ENCODE data around the gene RTF2. TPM values are rescaled to one million over a fixed set of nuclear protein-coding genes. Genes with fewer than 3 reads are reported as not detected.

RTF2 gene
- total and polyA plus RNA-seq, 2 of the 4 experiments (the other 2 are of a cell fraction) = 102 to 109 TPM

DNA sequence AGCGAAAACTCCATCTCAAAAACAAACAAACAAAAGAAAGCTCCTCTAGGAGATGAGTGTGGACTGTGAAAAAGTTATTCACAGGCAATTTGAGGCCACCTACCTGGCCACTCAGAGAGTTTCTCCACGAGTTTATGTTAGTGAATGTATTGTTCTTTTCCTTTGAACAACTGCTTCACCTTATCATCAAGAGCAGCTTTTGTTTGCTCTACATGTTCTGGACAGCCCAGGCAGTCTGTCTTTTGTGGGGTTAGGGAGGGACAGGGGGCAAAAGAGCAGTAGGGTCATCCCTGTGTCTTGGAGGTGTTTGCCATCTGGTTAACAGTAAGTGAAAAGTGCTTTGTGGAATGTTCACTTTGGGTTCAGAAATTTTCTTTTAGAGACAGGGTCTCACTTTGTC is 48.4 kb upstream of the RTF2 start (continued):
- TF ChIP-seq, protein P1, sequence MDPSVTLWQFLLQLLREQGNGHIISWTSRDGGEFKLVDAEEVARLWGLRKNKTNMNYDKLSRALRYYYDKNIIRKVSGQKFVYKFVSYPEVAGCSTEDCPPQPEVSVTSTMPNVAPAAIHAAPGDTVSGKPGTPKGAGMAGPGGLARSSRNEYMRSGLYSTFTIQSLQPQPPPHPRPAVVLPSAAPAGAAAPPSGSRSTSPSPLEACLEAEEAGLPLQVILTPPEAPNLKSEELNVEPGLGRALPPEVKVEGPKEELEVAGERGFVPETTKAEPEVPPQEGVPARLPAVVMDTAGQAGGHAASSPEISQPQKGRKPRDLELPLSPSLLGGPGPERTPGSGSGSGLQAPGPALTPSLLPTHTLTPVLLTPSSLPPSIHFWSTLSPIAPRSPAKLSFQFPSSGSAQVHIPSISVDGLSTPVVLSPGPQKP (IDR thresholded peaks at IDR 0.05; ENCODE audit: borderline replicate concordance, low read depth, low read length) = no peak
- no peak for TF ChIP-seq FOS (IDR thresholded peaks at IDR 0.05; ENCODE audit: low read depth, low read length)
- TF ChIP-seq CHD1 (IDR thresholded peaks at IDR 0.05; ENCODE audit: low read depth, low read length) = no peak
- no peak for TF ChIP-seq RCOR1 (IDR thresholded peaks at IDR 0.05; ENCODE audit: insufficient replicate concordance, low read length)
- TF ChIP-seq POLR2A (IDR thresholded peaks at IDR 0.05; ENCODE audit: low read depth, low read length) = no peak
- TF ChIP-seq MAZ (IDR thresholded peaks at IDR 0.05; ENCODE audit: borderline replicate concordance, low read depth, low read length) = no peak
- TF ChIP-seq RFX5 (IDR thresholded peaks at IDR 0.05; ENCODE audit: low read depth, low read length) = no peak
